Stimulated activated CD8-positive, alpha-beta memory T cell treated with anti-CD3 and anti-CD28 coated beads, Interleukin-2, amount 100 ng/mL, for 48 hours (primary cell): ENCODE results near the gene SLITRK5.

ENCODE experiments used
- DNase-seq, 2 donors: peaks; one replicate each; pipeline ENCODE4 v3.0.0-alpha.2; 2020; ENCODE audit warnings: low read depth in 2 of 2

SLITRK5 gene, protein sequence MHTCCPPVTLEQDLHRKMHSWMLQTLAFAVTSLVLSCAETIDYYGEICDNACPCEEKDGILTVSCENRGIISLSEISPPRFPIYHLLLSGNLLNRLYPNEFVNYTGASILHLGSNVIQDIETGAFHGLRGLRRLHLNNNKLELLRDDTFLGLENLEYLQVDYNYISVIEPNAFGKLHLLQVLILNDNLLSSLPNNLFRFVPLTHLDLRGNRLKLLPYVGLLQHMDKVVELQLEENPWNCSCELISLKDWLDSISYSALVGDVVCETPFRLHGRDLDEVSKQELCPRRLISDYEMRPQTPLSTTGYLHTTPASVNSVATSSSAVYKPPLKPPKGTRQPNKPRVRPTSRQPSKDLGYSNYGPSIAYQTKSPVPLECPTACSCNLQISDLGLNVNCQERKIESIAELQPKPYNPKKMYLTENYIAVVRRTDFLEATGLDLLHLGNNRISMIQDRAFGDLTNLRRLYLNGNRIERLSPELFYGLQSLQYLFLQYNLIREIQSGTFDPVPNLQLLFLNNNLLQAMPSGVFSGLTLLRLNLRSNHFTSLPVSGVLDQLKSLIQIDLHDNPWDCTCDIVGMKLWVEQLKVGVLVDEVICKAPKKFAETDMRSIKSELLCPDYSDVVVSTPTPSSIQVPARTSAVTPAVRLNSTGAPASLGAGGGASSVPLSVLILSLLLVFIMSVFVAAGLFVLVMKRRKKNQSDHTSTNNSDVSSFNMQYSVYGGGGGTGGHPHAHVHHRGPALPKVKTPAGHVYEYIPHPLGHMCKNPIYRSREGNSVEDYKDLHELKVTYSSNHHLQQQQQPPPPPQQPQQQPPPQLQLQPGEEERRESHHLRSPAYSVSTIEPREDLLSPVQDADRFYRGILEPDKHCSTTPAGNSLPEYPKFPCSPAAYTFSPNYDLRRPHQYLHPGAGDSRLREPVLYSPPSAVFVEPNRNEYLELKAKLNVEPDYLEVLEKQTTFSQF

GRCh38 chr13:87671031-87671752, at the start of gene SLITRK5:
SLITRK5 (plus strand) TSS chr13:87671371; CDS start chr13:87675389, 4,018 bp downstream.
- DNase-seq, result peak; percentile 62 to 63

DNA sequence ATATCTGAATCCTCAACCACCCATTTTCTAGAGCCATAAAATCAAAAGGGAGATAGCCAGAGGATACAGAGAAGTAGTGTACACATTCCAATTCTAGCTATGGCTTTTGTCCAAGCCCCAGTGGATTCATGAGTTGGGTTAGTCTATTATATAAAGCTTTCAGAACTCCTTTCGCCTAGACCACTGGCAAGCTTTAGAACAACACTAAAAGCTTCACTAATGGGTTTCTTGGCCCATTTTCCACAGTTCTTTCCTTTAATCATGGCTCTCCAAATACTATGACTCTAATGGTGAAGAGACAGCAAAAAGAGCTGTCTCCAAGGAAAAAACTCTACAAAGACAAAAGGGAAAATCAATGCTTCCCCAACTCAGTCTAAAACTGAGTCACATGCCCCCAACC, 48.2 kb upstream of the SLITRK5 start:
- DNase-seq, result no peak

- no peak for DNase-seq
Observed at GRCh38 chr13:87656306-87656705, 14.9 kb upstream of the SLITRK5 start.

GRCh38 chr13:87661471-87661870, 9.7 kb upstream of the SLITRK5 start:
- DNase-seq, result no peak

DNA sequence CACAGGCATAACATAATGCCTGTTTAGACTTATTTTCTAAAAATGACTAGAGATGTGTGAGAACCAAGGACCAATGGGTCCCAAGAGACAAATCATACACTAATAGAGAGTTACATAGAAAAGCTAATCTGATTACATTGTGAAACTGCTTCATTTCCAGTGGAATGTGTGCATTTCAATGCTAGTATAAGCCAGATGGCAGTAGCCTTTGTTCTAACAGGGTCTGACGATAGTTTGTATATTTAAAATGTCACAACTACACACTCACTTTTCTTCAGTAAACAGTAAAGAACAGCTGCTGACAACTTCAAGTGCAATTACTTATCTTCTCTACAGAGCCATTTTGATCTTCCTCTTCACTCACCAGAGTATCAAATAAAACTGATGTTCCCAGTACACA, 4.3 kb upstream of the SLITRK5 start:
- DNase-seq, result no peak

DNA sequence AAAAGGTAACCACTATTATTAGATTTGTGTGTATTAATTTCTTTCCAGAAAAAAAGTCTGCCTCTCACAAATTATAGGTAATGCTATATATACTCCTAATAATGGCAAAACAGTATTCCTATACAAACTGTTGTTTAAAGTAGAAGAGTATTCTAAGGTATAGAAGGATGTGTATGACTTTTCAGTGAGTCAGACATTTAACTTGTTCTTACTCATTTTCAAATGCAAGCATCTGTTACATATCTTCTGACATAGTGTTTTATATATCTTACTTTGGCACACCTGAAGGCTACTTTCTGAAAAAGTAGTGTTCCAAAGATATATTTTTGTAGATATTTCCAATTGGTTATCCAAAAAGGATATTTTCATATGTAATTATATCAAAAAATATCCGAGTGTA, 3.5 kb upstream of the SLITRK5 start:
- no peak for DNase-seq

DNA sequence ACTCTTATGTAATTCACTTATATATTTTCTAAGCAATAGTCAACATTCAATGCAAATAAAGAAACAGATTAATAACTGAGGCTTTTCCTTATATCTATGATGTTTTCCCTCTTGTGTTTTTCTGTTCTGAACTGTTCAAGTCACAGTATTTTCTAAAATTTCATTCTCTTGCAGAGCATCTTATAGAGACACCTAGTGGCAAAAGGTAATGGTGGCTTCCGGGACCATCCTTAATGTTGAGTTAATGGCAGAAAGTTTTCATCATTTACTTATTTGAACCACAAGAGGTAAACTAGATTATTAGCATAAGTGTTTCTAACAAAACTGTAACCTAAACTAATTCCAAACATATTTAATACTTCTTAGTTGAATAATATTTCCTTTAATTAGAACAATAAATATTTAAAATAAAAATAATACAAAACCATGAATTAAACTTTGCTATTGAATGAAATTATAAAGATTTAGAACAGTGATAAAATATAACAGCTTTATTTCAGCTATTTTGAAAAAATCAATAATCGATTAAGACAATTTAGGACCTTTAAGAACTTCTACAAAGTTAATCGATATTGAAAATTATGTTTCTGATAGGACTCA, 1.7 kb upstream of the SLITRK5 start:
- no peak for DNase-seq

DNA sequence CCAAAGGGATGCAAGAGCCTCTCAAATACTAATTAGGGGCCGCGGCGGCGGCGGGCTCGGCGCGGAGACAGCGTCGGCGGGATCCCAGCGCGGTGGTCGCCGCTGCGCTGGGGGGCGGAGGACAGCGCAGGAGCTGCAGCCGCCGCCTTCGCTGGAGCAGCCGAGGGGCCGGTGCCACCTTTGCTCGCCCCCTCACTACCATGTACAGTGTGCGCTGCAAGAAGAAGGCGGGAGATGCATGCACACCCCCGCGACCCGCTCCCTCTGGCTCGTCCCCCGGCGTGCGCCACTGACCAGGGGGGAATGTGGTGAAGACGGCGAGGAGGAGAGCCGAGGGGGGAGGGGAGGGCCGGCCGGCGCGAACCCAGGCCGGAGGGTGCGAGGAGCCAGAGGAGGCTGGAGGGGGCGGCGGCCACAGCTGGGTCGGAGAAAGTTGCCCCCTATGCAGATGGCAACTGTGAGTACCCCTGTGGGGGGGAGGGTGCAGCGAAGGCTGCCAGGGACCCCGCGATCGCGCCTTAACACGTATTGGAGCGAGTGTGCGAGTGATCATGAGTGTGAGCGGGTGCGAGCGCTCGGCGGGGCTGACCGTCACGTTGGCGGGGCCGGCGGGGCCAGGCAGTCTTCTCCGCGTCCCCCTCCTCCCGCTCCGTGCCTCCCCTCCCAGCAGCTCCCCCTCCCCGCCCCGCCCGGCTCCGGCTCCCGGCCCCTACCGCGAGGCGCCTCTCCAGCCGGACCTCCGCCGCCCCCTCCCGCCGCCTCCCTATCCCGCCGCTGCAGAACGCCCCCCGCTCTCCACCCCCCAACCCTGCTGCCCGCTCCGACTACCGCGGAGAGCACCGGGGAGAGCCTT, 808 bp downstream of the SLITRK5 start:
- DNase-seq, result no peak

GRCh38 chr13:87674247-87674738, 3.1 kb downstream of the SLITRK5 start:
- DNase-seq, result no peak

GRCh38 chr13:87675851-87676250, 4.7 kb downstream of the SLITRK5 start:
- DNase-seq, result no peak

GRCh38 chr13:87676254-87677042, 5.3 kb downstream of the SLITRK5 start:
- DNase-seq, result no peak

DNA sequence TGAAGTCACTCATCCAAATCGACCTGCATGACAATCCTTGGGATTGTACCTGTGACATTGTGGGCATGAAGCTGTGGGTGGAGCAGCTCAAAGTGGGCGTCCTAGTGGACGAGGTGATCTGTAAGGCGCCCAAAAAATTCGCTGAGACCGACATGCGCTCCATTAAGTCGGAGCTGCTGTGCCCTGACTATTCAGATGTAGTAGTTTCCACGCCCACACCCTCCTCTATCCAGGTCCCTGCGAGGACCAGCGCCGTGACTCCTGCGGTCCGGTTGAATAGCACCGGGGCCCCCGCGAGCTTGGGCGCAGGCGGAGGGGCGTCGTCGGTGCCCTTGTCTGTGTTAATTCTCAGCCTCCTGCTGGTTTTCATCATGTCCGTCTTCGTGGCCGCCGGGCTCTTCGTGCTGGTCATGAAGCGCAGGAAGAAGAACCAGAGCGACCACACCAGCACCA, 5.9 kb downstream of the SLITRK5 start:
- no peak for DNase-seq

GRCh38 chr13:87677496-87678371, 6.6 kb downstream of the SLITRK5 start:
- DNase-seq, result no peak

DNA sequence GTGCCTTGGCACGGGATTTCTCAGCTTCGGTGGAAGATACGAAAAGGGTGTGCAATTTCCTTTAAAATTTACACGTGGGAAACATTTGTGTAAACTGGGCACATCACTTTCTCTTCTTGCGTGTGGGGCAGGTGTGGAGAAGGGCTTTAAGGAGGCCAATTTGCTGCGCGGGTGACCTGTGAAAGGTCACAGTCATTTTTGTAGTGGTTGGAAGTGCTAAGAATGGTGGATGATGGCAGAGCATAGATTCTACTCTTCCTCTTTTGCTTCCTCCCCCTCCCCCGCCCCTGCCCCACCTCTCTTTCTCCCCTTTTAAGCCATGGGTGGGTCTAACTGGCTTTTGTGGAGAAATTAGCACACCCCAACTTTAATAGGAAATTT, 7.2 kb downstream of the SLITRK5 start:
- no peak for DNase-seq

- DNase-seq, result no peak
Observed at GRCh38 chr13:87680298-87680697, 9.1 kb downstream of the SLITRK5 start.

DNA sequence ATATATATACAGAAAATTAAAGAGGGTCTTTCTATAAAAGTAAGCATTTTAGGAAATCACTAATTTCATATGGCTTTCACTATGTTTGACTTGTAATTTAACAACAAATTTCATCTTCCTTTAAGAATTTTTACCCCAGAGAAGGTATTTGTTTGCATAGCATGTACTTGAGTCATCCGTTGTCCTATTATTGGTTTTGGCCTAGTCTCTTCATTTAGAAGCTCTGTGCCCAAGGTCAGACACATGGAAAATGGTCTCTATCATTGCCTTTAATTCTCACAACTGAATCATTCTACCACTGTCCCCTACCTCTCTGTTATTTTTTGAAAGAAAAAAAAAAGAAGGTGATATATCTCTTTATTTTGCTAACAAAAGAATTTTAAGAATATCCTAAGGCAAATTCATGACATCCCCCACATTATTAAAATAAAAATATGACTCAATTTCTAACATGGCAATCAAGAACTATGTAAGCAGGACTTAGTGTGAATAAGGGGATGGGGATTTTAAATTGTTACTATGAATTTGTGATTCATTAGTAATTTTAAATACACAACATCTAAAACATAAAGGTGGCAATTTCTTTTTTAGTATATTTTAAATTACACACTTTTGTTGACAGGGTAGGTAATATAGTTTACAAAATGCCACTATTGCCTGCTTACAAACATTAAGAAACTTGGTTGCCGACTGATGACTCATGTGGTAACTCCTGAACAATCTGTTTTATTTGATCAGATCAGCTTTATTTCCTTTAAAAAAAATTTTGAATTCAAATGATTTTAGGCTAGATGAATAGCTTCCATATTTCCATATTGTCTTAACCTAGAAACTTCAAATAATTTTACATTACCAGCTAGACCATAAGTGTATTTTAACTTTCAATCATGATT, 13.9 kb downstream of the SLITRK5 start:
- DNase-seq, result no peak

DNA sequence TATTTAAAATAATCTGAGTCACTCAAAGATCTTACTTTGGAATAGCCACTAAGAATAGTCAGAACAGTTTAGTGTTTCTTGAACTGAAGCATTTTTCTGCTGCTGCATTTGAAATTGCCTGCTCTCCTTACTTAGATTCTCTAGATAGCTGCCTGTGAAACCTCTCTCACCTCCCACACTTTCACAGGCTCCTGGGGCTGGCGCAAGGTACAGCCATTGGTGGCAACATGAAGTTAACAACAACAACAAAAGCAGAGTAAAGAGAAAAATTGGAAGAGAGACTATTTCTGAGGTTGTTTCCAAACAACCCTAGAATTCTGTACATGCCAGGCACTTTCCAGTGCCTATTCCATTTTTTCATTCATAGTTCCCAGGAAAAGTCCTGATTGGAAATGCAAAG, 25.3 kb downstream of the SLITRK5 start:
- no peak for DNase-seq

- DNase-seq, result no peak
Observed at GRCh38 chr13:87698268-87698667, 27.1 kb downstream of the SLITRK5 start.
